GM21515 (cell line): Measurements from ENCODE around the gene ERI2.
A peak's percentile ranks its signal among the peaks of the same experiment; 100 is the strongest.

Experiments
- ATAC-seq: cut with Tn5 transposase; IDR thresholded peaks from one replicate; pipeline ENCODE4 v1.9.1; 2021; ENCODE audit not compliant: unreplicated experiment

ERI2 gene

DNA sequence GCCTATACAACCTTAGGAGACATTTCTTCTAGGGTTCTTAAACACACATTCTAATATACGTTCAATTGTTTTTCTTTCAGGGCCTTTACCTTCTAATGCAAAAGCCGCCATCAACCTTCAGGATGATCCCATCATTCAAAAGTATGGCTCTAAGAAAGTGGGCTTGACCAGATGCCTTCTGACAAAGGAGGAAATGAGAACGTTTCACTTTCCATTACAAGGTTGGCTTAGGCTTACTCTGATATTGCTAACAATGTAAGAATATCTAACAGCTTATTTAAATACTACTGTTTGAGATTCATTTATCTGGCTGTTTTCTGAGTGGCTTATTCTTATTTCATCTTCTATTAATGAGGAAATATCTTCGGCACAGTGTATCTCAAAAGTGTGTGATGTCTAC is 15.4 kb upstream of the ERI2 start:
- no peak for ATAC-seq

DNA sequence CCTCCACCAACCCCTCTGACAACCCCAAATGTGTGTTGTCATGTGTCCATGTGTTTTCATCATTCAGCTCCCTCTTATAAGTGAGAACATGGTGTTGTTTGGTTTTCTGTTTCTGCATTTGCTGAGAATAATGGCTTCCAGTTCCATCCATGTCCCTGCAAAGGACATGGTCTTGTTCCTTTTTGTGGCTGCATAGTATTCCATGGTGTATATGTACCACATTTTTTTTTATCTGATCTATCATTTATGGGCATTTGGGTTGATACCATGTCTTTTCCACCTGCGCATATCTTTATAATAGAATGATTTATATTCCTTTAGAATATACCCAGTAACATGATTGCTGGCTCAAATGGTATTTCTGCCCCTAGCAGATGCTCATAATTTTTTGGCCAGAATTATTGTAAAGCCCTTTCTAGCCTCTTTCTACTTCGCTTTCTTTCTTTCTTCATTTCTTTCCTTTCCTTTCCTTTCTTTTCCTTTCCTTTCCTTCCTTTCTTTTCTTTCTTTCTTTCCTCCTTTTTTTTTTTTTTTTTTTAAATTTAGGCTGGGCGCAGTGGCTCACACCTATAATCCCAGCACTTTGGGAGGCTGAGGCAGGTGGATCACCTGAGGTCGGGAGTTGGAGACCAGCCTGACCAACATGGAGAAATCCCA is 12.8 kb upstream of the ERI2 start:
- ATAC-seq: no peak

GRCh38 chr16:20814784-20815183 is 8.5 kb upstream of the ERI2 start:
- no peak for ATAC-seq

DNA sequence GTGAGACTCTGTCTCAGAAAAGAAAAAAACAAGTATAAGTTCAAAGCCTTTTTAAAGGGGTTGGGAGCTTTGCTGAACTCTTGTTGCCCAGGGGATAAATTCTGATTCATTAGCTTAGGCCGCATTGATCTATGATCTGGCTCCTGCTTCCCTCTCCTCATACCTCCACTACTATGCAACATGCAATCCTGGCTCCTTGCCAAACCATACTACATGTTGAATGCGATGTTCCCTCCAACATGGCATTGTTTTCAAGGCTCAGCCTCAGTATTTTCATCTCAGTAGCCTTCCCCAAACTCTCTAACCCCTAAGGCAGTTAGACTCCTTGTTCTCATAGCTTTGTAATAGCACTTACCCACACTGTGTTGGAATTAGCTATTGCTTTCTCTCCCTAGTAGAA is 6.2 kb upstream of the ERI2 start:
- ATAC-seq: no peak

- no peak for ATAC-seq
Measured at GRCh38 chr16:20811889-20812439, 5.7 kb upstream of the ERI2 start.

DNA sequence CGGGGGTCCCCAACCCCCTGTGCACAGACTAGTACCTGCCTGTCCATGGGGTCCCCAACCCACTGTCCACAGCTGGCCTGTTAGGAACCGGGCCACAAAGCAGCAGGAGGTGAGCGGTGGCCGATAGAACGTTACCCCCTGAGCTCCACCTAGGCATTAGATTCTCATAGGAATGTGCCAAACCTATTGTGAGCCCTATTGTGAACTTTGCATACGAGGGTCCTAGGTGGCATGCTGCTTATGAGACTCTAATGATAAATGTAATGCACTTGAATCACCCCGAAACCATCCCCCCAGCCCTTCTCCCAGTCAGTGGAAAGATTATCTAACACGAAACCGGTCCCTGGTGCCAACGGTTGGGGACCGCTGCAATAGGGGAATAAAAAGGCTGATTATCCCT is 1.6 kb upstream of the ERI2 start:
- no peak for ATAC-seq

DNA sequence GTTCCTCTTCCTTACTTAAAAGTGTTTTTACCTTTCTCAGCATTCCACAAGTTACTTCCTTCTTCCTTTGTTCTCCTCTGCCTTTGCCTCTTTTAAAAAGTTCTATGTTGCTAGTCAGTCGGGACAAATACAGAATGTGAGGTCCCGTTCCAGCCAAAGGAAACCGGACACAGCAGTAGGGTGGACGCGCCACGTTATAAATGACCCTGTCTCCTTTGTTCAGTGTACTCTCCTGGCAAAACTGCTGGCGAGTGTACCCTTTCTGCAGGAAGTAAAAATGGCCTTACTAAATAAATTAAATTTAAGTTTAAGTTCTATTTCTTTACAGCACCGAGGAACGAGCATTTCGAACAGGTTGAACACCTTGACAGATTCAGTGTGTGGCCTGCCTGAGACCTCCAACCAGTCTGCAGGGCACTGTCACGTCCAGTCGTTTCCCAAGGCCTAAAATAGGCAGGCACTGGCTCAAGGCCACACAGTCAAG is 546 bp downstream of the ERI2 start:
- ATAC-seq: peak; percentile 22

GRCh38 chr16:20803561-20804214 is 2.6 kb downstream of the ERI2 start:
- no peak for ATAC-seq

GRCh38 chr16:20803192-20803560 is 3.1 kb downstream of the ERI2 start:
- ATAC-seq: no peak

DNA sequence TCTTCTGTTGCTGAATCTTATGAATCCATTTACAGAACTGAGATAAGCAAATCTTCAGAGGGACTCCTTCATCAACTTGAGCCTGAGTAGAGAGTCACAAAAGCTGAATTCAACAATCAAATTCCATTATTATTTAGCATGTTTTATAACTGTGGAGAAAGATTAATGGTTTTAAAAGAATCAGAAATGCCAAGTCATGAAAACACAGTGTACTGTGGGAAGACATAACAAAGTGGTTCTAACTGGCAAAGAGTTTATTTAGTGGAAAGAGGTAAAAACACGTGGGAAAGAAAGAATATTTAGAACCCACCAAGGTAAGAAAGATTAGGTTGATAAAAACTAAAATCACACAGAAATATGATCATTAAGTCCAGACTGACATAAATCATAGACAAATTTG is 5.0 kb downstream of the ERI2 start:
- no peak for ATAC-seq

GRCh38 chr16:20799599-20799998 is 6.7 kb downstream of the ERI2 start:
- ATAC-seq: no peak

DNA sequence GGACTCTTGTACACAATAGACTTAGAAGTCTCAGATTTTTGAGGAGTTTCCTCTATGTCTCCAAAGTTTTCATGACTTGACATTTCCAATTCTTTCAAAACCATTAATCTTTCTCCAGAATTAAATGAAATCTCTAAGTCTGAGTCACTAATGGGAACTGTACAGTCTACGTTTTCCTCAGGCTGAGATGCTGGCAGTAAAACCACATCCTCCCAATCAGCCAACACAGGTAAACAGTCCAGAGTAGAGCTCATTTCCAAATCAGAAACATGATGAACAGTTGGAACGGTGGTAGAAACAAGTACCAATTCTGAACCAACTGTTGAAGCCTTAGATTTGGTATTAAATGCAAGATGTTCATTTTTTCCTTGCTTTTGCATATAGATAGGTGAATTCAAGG is 7.9 kb downstream of the ERI2 start:
- ATAC-seq: no peak

DNA sequence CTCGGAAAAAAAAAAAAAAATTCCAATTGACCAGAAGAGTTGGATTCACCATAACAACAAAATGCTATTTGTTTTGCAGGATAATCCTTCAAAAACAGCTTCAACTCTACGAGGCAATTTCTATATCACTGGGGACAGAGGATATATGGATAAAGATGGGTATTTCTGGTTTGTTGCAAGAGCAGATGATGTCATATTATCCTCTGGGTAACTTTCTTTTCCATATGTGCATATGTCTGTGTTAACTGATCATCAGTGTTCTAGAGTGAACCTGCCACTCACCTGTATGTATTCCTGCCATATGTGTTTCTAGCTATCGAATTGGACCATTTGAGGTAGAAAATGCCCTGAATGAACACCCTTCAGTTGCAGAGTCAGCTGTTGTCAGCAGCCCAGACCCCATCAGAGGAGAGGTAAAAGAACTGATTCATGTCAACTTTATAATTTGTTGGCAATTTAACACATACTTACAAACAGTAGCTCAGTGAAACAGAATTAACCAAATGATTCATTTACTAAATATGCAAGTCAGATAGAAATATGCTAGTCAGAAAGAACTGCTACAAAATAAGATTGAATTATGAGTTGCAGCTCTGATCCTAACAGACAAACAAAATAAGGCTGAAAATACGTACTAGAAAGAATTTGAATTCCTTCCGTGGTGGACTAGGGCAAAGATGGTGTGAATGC is 14.2 kb downstream of the ERI2 start:
- no peak for ATAC-seq

GRCh38 chr16:20789130-20789529 is 17.1 kb downstream of the ERI2 start:
- ATAC-seq: no peak

- no peak for ATAC-seq
Measured at GRCh38 chr16:20784204-20784603, 22.1 kb downstream of the ERI2 start.

DNA sequence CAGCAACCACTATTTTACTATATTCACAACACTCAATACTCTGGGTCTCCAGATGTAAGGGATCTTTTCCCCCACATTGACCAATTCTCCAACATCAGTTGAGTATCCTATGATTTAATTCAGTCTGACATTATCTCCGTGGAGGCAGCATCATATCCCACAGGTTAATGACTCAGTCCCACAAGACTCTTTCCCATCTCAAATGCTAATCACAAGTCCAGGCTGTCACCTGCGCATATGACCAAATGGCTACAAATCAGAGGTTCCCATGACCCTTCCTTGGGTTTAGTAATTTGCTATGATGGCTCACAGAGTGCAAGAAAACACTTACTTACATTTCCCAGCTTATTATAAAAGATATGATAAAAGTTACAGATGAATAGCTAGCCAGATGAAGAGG is 23.8 kb downstream of the ERI2 start:
- ATAC-seq: no peak

- no peak for ATAC-seq
Measured at GRCh38 chr16:20781697-20782096, 24.6 kb downstream of the ERI2 start.

- ATAC-seq: no peak
Measured at GRCh38 chr16:20774703-20775362, 31.4 kb downstream of the ERI2 start.

DNA sequence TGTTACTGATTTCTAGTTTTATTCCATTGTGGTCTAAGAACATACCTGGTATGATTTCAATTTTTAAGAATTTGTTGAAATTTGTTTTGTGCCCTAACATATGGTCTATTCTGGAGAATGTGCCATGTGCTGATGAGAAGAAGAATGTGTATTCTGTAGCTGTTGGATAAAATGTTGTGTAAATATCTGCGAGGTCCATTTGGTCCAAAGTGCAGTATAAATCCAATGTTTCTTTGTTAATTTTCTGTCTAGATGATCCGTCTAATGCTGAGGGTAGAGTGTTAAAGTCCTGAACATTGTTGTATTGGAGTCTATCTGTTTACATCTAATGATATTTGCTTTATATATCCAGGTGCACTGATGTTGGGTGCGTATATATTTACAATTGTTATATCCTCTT is 32.6 kb downstream of the ERI2 start:
- ATAC-seq: no peak

DNA sequence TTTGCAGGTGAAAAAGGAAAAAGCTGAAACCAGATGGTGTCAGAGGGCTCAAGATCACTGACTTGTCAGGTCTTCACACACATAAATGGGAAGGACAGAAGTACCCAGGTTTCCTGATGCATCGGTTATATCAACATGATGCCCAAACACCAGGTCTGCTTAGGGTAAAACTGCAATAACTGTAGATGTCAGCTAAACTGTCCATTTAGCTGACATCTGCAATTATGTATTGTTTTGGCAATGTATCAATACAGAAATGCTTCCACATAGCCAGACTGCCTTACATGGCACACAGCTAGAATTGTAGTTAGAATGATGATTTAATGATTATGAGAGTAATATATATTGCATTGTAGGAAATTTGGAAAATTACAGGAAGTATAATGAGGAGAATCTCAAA is 37.5 kb downstream of the ERI2 start:
- ATAC-seq: no peak

DNA sequence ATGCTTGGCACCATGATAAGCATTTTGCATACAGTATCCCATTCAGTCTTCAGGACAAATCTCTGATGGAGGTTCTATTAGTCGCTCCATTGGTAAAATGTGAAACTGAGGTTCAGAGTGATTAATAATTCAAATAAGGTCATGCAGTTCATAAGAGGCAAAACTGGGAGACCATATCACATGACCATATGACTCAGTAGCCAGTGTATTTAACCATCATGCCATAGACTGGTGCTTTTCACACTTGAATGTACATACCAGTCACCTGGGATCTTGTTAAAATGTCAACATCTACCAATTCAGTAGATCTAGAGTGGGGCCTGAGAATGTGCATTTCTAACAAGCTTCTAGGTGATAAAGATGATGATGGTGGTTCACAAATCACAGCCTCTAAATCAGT is 38.2 kb downstream of the ERI2 start:
- ATAC-seq: no peak

DNA sequence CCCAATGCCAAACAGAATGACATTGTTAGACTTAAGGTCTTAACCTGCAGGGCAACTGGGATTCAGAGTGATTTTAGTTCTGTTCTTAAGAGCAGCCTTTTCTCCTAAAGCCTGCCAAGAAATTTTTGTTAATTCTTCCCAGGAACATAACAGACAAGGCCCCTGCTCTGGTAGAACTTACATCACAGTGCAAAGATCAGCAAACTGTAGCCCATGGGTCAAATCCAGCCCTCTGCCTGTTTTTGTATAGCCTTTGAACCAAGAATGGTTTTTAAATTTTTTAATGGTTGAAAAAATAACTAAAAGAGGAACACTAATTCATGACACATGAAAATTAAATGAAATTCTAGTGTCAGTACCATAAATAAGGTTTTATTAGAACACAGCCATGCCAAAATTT is 38.7 kb downstream of the ERI2 start:
- no peak for ATAC-seq
